CD4-positive, alpha-beta memory T cell (primary cell): ENCODE results near the gene SLX4IP. TPM values are rescaled to one million over a fixed set of nuclear protein-coding genes. Genes with fewer than 3 reads are reported as not detected.

Experiments
- CTCF ChIA-PET: fragments of 350-600 bp; sonication (Branson Sonifier 250); formaldehyde crosslinking; loops from one replicate; lab custom pipeline; 2021; ENCODE audit warnings: inconsistent platforms; ENCODE audit not compliant: partially characterized antibody; lab: Charles Lee
- POLR2A ChIA-PET: fragments of 350-600 bp; sonication (Branson Sonifier 250); formaldehyde crosslinking; loops from one replicate; lab custom pipeline; 2021; ENCODE audit not compliant: partially characterized antibody; lab: Charles Lee
- DNase-seq, 5 donors: peaks; one replicate each; pipeline versions ENCODE4 v3.0.0 to v3.0.0-alpha.2; 2020 to 2022; ENCODE audit warnings: mixed read lengths in 1 of 5
- H3K27ac ChIP-seq: one replicate; pipeline ENCODE4 v1.7.0; 2013; ENCODE audit warnings: low read depth, low read length
- H3K27me3 ChIP-seq: 2 replicates; pipeline ENCODE4 v1.7.0; 2013; ENCODE audit warnings: mild to moderate bottlenecking, low read length, moderate library complexity; ENCODE audit not compliant: insufficient read depth
- H3K36me3 ChIP-seq: 2 replicates; pipeline ENCODE4 v1.7.0; 2013; ENCODE audit warnings: mild to moderate bottlenecking, low read length, moderate library complexity; ENCODE audit not compliant: insufficient read depth
- H3K4me1 ChIP-seq: 2 replicates; pipeline ENCODE4 v1.7.0; 2013; ENCODE audit warnings: mild to moderate bottlenecking, low read length, moderate library complexity; ENCODE audit not compliant: insufficient read depth
- H3K4me3 ChIP-seq, 2 donors: one replicate each; pipeline ENCODE4 v1.7.0; 2013; ENCODE audit warnings: low read length in 2 of 2, mild to moderate bottlenecking in 1 of 2
- H3K9me3 ChIP-seq, 2 donors: one replicate each; pipeline ENCODE4 v1.7.0; 2013; ENCODE audit warnings: low read length in 2 of 2, control low read depth in 1 of 2; ENCODE audit not compliant: control insufficient read depth in 1 of 2
- H3K27ac Mint-ChIP-seq, 7 donors: one replicate each; pipeline ENCODE4 v1.8.0; 2020 to 2021; ENCODE audit warnings: mixed read lengths in 7 of 7, mild to moderate bottlenecking in 6 of 7, inconsistent platforms in 3 of 7, moderate library complexity in 3 of 7
- H3K27me3 Mint-ChIP-seq, 2 donors: one replicate each; pipeline ENCODE4 v1.8.0; 2020 to 2021; ENCODE audit warnings: mixed read lengths in 2 of 2
- H3K36me3 Mint-ChIP-seq, 2 donors: one replicate each; pipeline ENCODE4 v1.8.0; 2020 to 2021; ENCODE audit warnings: mixed read lengths in 2 of 2, inconsistent platforms in 1 of 2, mild to moderate bottlenecking in 1 of 2
- H3K4me1 Mint-ChIP-seq, 4 donors: one replicate each; pipeline ENCODE4 v1.8.0; 2020 to 2021; ENCODE audit warnings: mixed read lengths in 4 of 4, mild to moderate bottlenecking in 1 of 4
- H3K4me3 Mint-ChIP-seq, 8 donors: one replicate each; pipeline ENCODE4 v1.8.0; 2020 to 2021; ENCODE audit warnings: mixed read lengths in 8 of 8, mild to moderate bottlenecking in 7 of 8, moderate library complexity in 6 of 8, inconsistent platforms in 3 of 8
- H3K9me3 Mint-ChIP-seq, 8 donors: one replicate each; pipeline ENCODE4 v1.8.0; 2020 to 2021; ENCODE audit warnings: mixed read lengths in 8 of 8, mild to moderate bottlenecking in 5 of 8, inconsistent platforms in 3 of 8, moderate library complexity in 1 of 8
- intact Hi-C: fragments of 100-400 bp; cut with micrococcal nuclease; formaldehyde crosslinking; loops from one replicate; pipeline ENCODE4 v1.15.1; 2023
- microRNA-seq: library from miRNA; unstranded; fragments of <30 nt; microRNA quantifications from one replicate; pipeline ENCODE4 v1.2.0, GENCODE V29; 2021; ENCODE audit warnings: borderline replicate concordance, borderline number of aligned reads, borderline microRNAs expressed, mixed read lengths
- polyA plus RNA-seq, 2 donors: library from polyadenylated mRNA; unstranded; fragments of 300-500 nt; fragmentation: Illumina TruSeq; gene quantifications; one replicate each; pipeline ENCODE4 v1.2.3, GENCODE V29; 2021
- total RNA-seq, 2 experiments: library from RNA; stranded (reverse); gene quantifications; one replicate each; pipeline ENCODE4 v1.2.3, GENCODE V29; 2021

Gene SLX4IP
- total and polyA plus RNA-seq, 4 experiments from 2014 or later: 1.5 to 6.6 (median 4.0) TPM

DNA sequence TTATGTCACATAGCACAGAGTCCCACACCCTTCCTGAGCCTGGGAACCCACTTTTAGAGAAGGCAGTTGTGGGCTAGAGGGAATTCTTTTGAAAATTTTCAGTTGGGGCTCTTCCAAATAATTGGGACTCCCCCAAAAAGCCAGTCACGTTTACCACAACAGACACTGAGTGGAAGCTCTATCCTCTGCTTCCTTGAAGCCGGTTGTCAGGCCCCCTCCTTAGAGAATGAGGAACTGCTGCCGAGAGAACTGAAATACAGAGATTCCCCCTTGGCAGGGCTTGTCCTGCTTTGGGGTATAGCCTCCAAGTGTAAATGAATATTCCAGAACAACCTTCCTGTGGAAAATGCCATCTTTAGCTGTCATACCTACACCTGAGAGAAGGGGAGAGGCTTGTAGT, 241.4 kb downstream of the SLX4IP start:
- no peaks in the 10 kb centered on the region for H3K36me3 Mint-ChIP-seq
- Histone ChIP-seq H3K36me3 (no peaks in the 10 kb centered on the region), H3K4me3 (no peak overlapping the region), H3K27ac (no peak overlapping the region), H3K4me1 (peaks cover 17% of the 10 kb centered on the region), H3K27me3 (peaks cover 11% of the 10 kb centered on the region), H3K9me3 (no peaks in the 10 kb centered on the region)
- POLR2A ChIA-PET: no interaction called here
- H3K4me3 Mint-ChIP-seq: peak overlapping the region in 1 of 8 donors; percentile 35
- peaks cover 0 to 2% (median 0%) of the 10 kb centered on the region in 8 donors for H3K9me3 Mint-ChIP-seq
- H3K27me3 Mint-ChIP-seq: peaks cover 32 to 33% of the 10 kb centered on the region in 2 donors
- intact Hi-C loops: no loop called here
- H3K4me1 Mint-ChIP-seq: peaks cover 3 to 22% (median 11%) of the 10 kb centered on the region in 4 donors
- H3K27ac Mint-ChIP-seq: no peak overlapping the region
- CTCF ChIA-PET: no interaction called here
- DNase-seq: no peak

Small RNA genes within 50 kb of the gene (microRNA-seq; reads per million reads assigned to microRNA genes)
- gene MIR6870: not detected

Other genes starting within 250 kb of the SLX4IP start
- not detected for gene SNAP25, start 216.5 kb upstream of the SLX4IP start, total RNA-seq
- gene SNAP25, start 216.5 kb upstream of the SLX4IP start, polyA plus RNA-seq: under 1 TPM in 1 of 2 donors, not detected in 1; 0.14 TPM
- 10 to 100 TPM; 14.6 to 14.8 TPM for gene MKKS, start 1.1 kb upstream of the SLX4IP start, total RNA-seq
- 10 to 100 TPM; 34.3 to 34.9 TPM for gene MKKS, start 1.1 kb upstream of the SLX4IP start, polyA plus RNA-seq
- gene JAG1, start 238.7 kb downstream of the SLX4IP start, total RNA-seq: under 1 TPM; 0.29 to 0.61 TPM
- gene JAG1, start 238.7 kb downstream of the SLX4IP start, polyA plus RNA-seq: 1 to 10 TPM in 1 of 2 donors, under 1 TPM in 1; 0.04 to 1.9 TPM